HepG2 (cell line): ENCODE measurements around the gene KLHL35. TPM values are rescaled to one million over a fixed set of nuclear protein-coding genes. Genes with fewer than 3 reads are reported as not detected.

Experiments
- ARID4A ChIP-seq: sonication (generic); formaldehyde crosslinking; IDR thresholded peaks from 2 replicates; pipeline ENCODE4 v1.5.0; 2020; ENCODE audit warnings: mild to moderate bottlenecking, missing genetic modification reagents, borderline replicate concordance
- CREM ChIP-seq, 2 experiments: sonication (generic) in 1 of 2; formaldehyde crosslinking in 1 of 2; IDR thresholded peaks; 2 replicates each; pipeline versions ENCODE4 v1.4.0 to v1.6.1; 2016 to 2020; ENCODE audit warnings: antibody characterized with exemption in 1 of 2, mild to moderate bottlenecking in 1 of 2, missing genetic modification reagents in 1 of 2
- DRAP1 ChIP-seq: IDR thresholded peaks from 2 replicates; pipeline ENCODE4 v1.6.1; 2016; ENCODE audit warnings: missing genetic modification reagents, missing compliant biosample characterization
- HNRNPLL ChIP-seq: fragments of 200-400 bp; formaldehyde crosslinking; IDR thresholded peaks from 2 replicates; pipeline ENCODE4 v1.6.1; 2017; ENCODE audit warnings: mild to moderate bottlenecking, low read depth, low read length; ENCODE audit not compliant: poor library complexity, severe bottlenecking
- IKZF4 ChIP-seq: sonication (generic); formaldehyde crosslinking; IDR thresholded peaks from 2 replicates; pipeline ENCODE4 v1.5.1; 2020; ENCODE audit warnings: borderline replicate concordance, mild to moderate bottlenecking, low read depth, missing genetic modification reagents; ENCODE audit errors: not compliant biosample characterization
- KAT8 ChIP-seq: IDR thresholded peaks from 2 replicates; pipeline ENCODE4 v1.6.1; 2016; ENCODE audit warnings: missing genetic modification reagents, missing compliant biosample characterization
- NFYB ChIP-seq: sonication (generic); formaldehyde crosslinking; IDR thresholded peaks from 2 replicates; pipeline ENCODE4 v1.4.0; 2020; ENCODE audit warnings: missing genetic modification reagents
- NFYC ChIP-seq: IDR thresholded peaks from 2 replicates; pipeline ENCODE4 v1.6.1; 2016; ENCODE audit warnings: missing genetic modification reagents, missing compliant biosample characterization
- POLR2A ChIP-seq, 2 experiments: IDR thresholded peaks; 2 replicates each; pipeline ENCODE4 v1.6.1; 2011; ENCODE audit warnings: low read depth in 2 of 2, low read length in 2 of 2, mild to moderate bottlenecking in 1 of 2, moderate library complexity in 1 of 2; ENCODE audit not compliant: insufficient read depth in 1 of 2
- REXO4 ChIP-seq: sonication (generic); formaldehyde crosslinking; IDR thresholded peaks from 2 replicates; pipeline ENCODE4 v1.8.0; 2022; ENCODE audit warnings: missing genetic modification reagents, mild to moderate bottlenecking, borderline replicate concordance
- SALL1 ChIP-seq: sonication (generic); formaldehyde crosslinking; IDR thresholded peaks from 2 replicates; pipeline ENCODE4 v1.8.0; 2022; ENCODE audit warnings: mild to moderate bottlenecking, missing genetic modification reagents
- SAP130 ChIP-seq: IDR thresholded peaks from 2 replicates; pipeline ENCODE4 v1.6.1; 2016; ENCODE audit warnings: low read depth
- SP1 ChIP-seq, 2 experiments: fragments of 450-650 bp in 1 of 2; sonication (generic) in 1 of 2; formaldehyde crosslinking in 1 of 2; IDR thresholded peaks; 2 replicates each; pipeline versions ENCODE4 v1.4.0 to v1.6.1; 2016 to 2020; ENCODE audit warnings: missing genetic modification reagents in 1 of 2
- SP4 ChIP-seq: sonication (generic); formaldehyde crosslinking; IDR thresholded peaks from 2 replicates; pipeline ENCODE4 v1.8.1; 2023; ENCODE audit warnings: mild to moderate bottlenecking, missing genetic modification reagents
- TAF1 ChIP-seq: sonication (generic); formaldehyde crosslinking; IDR thresholded peaks from 2 replicates; pipeline ENCODE4 v1.4.0; 2020; ENCODE audit warnings: missing genetic modification reagents
- TEAD3 ChIP-seq: optimal IDR thresholded peaks from 2 replicates; pipeline ENCODE3; 2016; ENCODE audit warnings: borderline replicate concordance
- ZBTB38 ChIP-seq: sonication (generic); formaldehyde crosslinking; IDR thresholded peaks from 2 replicates; pipeline ENCODE4 v1.5.1; 2020; ENCODE audit warnings: mild to moderate bottlenecking, missing genetic modification reagents
- ZHX2 ChIP-seq, 2 experiments: sonication (generic) in 1 of 2; formaldehyde crosslinking in 1 of 2; IDR thresholded peaks; 2 replicates each; pipeline versions ENCODE4 v1.6.1 to v1.9.0; 2014 to 2022; ENCODE audit warnings: antibody characterized with exemption in 1 of 2, borderline replicate concordance in 1 of 2, inconsistent platforms in 1 of 2, low read depth in 1 of 2, missing genetic modification reagents in 1 of 2
- ZNF121 ChIP-seq: sonication (generic); formaldehyde crosslinking; IDR thresholded peaks from 2 replicates; pipeline ENCODE4 v1.5.0; 2020; ENCODE audit warnings: mild to moderate bottlenecking, missing genetic modification reagents
- ZNF768 ChIP-seq: sonication (generic); formaldehyde crosslinking; IDR thresholded peaks from 2 replicates; pipeline ENCODE4 v1.4.0; 2020; ENCODE audit warnings: missing genetic modification reagents
- polyA plus RNA-seq, 8 experiments: library from polyadenylated mRNA; depleted of rRNA in 3 of 8; stranded (reverse) in 7 of 8; unstranded in 1 of 8; fragments of >200 nt; fragmentation: Illumina TruSeq in 4 of 8; extraction: Trizol in 4 of 8; gene quantifications; 2 replicates each; pipeline versions ENCODE4 v1.2.1 to v1.2.3, GENCODE V29; 2011 to 2016; ENCODE audit warnings: low read depth in 4 of 8, missing spikeins in 1 of 8, mixed read lengths in 1 of 8; ENCODE audit not compliant: insufficient read depth in 1 of 8
- total RNA-seq, 5 experiments: library from RNA; depleted of rRNA; stranded (reverse); fragments of >200 nt; fragmentation: Illumina TruSeq; extraction: Trizol; gene quantifications; 2 replicates each; pipeline ENCODE4 v1.2.3, GENCODE V29; 2016; ENCODE audit warnings: low read depth in 1 of 5

Gene KLHL35
- total and polyA plus RNA-seq, 2 of the 13 experiments (the other 11 are each of a cell fraction or from before 2014, with no cell fraction given) = not detected

GRCh38 chr11:75428281-75428724 is 4.7 kb downstream of the KLHL35 start (continued):
- no peak for TF ChIP-seq ZHX2 (IDR thresholded peaks at IDR 0.05; ENCODE audit: low read depth)
- TF ChIP-seq ZHX2 (CRISPR knock-in tag; IDR thresholded peaks at IDR 0.05; ENCODE audit: borderline replicate concordance) = no peak
- peak; percentile 70 for TF ChIP-seq SAP130 (CRISPR knock-in tag)
- no peak for TF ChIP-seq IKZF4 (CRISPR knock-in tag)
- peak; percentile 27; the same call in 1 of the 2 replicates for TF ChIP-seq ARID4A (CRISPR knock-in tag)
- peak; percentile 15; the same call in 1 of the 2 replicates for TF ChIP-seq CREM (IDR thresholded peaks at IDR 0.05)
- TF ChIP-seq CREM (CRISPR knock-in tag; IDR thresholded peaks at IDR 0.05) = no peak
- peak; percentile 48; the same call in 1 of the 2 replicates for TF ChIP-seq DRAP1 (CRISPR knock-in tag)
- peak; percentile 76 for TF ChIP-seq NFYC (CRISPR knock-in tag)
- TF ChIP-seq TAF1 (CRISPR knock-in tag) = peak; percentile 46; the same call in 1 of the 2 replicates
- TF ChIP-seq TEAD3 = peak; percentile 6
- TF ChIP-seq ZNF768 (CRISPR knock-in tag) = peak; percentile 31; the same call in 1 of the 2 replicates
- peak; percentile 81 for TF ChIP-seq NFYB (CRISPR knock-in tag)
- peak; percentile 76 for TF ChIP-seq SP4 (CRISPR knock-in tag)
- TF ChIP-seq ZNF121 (CRISPR knock-in tag) = peak; percentile 80
- TF ChIP-seq SALL1 = peak; percentile 12; the same call in 1 of the 2 replicates
- peak; percentile 66; the same call in 1 of the 2 replicates for TF ChIP-seq ZBTB38 (CRISPR knock-in tag)
- TF ChIP-seq SP1 (IDR thresholded peaks at IDR 0.05) = no peak
- TF ChIP-seq SP1 (CRISPR knock-in tag; IDR thresholded peaks at IDR 0.05) = peak; percentile 66
- no peak for TF ChIP-seq REXO4 (CRISPR knock-in tag)
- peak; percentile 77 for TF ChIP-seq HNRNPLL
- peak in 1 of 2 experiments; percentile 63; a peak in 2 of 4 replicates for TF ChIP-seq POLR2A (IDR thresholded peaks at IDR 0.05; ENCODE audit: insufficient read depth in 1 of 2, low read depth in 2 of 2, low read length in 2 of 2)
- TF ChIP-seq KAT8 (CRISPR knock-in tag) = 0 out of 2 replicates have a peak, but pooled peaks have one; percentile 16
